Activated T-cell treated with anti-CD3 and anti-CD28 coated beads, Interleukin-2, amount 50 U/mL, for 48 hours (primary cell): Measurements from ENCODE around the gene SHISAL2B.
"Not testable (repeated sequence)": the region's sequence is repeated elsewhere in the genome, so short reads cannot be mapped to it uniquely, and the experiment has no call there.

Source experiments
- DNase-seq, 2 experiments: peaks; one replicate each; pipeline ENCODE4 v3.0.0-alpha.2; 2020

The SHISAL2B gene

DNA sequence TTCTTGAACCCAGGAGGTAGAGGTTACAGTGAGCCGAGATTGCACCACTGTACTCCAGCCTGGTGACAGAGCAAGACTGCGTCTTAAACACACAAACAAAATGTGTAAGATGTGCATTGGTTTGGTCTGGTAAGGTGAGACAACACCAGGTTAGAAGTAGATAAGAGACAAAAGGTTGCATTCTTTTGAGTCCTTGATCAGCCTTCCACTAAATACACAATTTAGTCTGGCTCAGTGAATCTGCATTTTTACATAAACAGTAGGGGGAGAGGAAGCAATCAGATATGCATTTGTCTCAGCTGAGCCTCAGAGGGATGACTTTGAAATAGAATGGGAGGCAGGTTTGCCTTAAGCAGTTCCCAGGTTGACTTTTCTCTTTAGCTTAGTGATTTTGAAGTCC, 15.8 kb downstream of the SHISAL2B start:
- not testable (repeated sequence) for DNase-seq

DNA sequence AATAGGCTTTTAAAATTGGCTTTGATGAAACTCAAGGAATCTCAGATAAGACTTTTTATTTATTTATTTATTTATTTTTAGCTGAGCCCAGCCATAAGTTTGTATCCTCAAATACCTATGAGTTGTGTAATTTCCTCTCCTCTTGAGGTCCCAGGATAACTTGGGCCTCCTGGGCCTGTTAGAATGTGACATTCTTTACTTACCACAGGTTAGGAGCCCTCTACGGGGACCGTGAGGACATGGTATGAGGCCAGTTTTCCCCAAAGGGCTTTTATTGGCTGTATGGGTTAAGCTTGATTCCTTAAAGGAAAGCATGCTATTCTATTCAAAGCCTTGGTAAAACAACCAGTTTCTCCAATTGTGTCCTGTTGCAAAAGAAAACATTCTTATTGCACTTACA, 16.9 kb downstream of the SHISAL2B start:
- DNase-seq = no peak

DNA sequence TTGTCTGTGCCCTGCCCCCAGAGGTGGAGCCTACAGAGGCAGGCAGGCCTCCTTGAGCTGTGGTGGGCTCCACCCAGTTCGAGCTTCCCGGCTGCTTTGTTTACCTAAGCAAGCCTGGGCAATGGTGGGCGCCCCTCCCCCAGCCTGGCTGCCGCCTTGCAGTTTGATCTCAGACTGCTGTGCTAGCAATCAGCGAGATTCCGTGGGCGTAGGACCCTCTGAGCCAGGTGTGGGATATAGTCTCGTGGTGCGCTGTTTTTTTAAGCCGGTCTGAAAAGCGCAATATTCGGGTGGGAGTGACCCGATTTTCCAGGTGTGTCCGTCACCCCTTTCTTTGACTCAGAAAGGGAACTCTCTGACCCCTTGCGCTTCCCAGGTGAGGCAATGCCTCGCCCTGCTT, 24.2 kb downstream of the SHISAL2B start:
- DNase-seq = not testable (repeated sequence)

DNA sequence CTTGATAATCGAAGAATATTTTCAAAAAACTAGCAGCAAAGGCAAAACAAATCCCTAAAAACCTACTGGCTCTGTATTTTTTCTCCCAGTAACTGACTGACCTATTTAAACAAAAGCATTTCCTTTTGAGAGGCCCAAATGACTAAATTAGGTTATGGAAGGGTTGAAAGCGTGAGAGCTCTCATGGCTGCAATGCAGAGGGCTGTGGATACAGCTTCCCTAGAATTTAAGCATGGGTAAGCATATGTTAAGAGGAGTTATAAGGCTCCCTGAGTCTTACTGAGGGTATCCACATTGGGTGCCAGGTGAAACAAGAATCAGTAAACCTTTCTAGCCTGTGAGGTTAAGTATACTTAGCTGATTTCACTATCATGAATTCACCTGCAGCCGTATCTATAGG, 32.3 kb downstream of the SHISAL2B start:
- DNase-seq = no peak

DNA sequence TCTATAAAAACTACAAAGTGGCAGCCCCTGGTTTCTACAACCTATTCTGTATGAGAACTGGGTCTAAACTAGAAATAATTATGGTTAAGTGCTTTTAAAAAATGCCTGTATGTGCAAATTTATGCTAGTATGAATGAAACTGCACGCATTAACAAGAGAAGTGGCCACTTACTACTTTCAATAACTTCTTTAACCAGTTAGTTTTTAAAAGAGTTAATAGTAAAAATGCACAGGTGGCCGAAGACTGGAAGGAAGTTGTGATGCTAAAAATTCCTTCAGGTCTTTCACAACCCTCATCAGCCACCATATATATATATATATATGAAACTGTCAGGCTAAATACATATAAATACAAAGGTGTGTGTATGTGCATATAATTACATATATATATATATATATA, 36.8 kb downstream of the SHISAL2B start:
- no peak for DNase-seq

DNA sequence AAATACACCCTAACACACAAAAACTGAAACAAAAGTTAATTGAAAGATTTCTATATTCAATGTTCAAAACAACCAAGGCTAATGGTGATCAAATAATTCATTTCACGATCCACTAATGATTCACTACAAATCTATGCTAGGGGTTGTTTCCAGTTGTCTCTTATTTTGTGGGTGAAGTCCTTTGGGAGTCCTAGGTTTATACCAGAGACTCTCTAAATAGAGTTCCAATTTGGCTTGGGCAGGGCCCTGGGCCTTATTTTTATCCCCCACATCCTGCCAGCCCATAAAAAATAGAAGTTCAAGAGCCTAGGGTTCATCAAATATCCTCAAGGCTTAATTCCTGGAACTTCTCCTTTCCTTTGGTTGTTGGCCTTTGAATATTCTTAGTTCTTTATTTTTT, 52.1 kb downstream of the SHISAL2B start:
- DNase-seq = no peak

DNA sequence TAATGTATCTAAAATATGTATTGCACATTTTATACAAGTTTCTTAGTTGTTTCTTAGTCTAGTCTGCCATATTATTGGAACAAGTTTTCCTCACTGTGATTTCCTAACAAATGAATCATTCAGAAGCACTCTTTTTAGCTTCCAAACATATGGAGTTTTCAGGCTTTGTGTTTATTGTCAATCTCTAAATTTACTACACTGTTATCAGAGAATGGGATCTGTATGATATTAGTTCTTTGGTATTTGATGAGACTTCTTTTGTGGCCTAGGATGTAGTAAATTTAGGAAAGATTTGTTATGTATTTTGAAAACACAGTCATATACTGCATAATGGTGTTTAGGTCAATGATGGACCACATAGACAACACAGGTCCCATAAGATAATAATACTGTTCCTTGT, 52.5 kb downstream of the SHISAL2B start:
- no peak for DNase-seq

DNA sequence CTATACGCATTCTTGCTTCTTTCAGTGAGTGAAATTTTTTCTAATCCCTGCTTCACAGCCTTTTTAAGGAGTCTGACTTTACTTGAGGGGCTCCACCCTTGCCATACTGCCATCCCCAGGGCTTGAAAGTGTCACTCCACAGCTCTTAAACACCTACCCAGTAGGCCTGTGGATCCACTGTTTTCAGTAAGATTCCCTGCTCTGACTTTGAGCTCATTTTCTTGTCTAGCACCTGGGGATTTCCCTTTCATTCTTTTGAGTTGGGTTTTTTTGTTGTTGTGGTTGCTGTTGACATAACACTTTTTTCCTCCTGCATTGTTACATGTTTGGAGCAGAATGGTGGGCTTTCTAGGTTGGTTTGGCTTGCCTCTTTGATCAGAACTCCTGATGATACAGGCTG, 54.6 kb downstream of the SHISAL2B start:
- DNase-seq = no peak

DNA sequence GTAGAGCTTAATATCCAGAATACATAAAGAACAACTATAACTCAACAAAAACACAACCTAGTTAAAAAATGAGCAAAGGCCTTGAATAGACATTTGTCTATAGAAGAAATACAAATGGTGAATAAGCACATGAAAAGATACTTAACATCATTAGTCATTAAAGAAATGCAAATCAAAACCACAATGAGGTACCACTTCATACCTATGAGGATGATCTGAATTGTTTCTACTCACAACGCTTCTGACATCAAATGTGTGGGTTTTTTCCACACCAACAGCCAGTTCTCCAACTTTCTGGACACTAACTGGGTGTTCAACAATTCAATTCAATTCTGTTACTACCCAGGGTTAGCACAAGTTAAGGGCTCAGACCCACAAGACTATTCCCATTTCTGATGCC, 56.1 kb downstream of the SHISAL2B start:
- no peak for DNase-seq

DNA sequence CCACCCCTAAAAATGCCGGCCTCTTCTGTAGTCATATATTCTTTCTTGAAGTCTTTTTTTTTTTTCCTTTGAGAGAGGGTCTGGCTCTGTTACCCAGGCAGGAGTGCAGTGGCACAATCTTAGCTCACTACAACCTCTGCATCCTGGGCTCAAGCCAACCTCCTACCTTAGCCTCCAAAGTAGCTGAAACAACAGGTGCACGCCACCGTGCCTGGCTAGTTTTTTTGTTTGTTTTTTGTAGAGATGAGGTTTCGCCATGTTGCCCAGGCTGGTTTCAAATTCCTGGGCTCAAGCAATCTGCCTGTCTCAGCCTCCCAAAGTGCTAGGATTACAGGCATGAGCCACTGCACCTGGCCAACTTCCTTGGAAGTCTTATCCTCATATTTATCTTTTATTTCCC, 59.1 kb downstream of the SHISAL2B start:
- DNase-seq = no peak

DNA sequence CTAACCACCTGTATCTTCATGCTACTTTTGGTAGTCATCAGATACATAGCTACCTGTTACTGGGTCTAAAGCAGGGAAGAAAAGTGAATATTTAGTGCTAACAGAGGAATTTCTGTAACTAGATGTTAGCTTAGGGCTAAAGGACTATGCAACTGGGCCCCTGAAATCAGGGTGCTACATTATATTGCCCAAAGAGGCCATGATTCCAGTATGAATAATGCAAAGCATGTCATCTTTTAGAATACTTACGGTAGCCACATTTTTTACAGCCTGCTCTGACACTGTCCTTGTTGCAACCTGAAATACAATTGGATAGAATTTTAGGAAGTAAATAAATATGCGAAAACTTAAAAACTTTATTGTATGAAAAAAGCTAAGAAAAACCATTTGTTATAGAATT, 63.8 kb downstream of the SHISAL2B start:
- DNase-seq = no peak

DNA sequence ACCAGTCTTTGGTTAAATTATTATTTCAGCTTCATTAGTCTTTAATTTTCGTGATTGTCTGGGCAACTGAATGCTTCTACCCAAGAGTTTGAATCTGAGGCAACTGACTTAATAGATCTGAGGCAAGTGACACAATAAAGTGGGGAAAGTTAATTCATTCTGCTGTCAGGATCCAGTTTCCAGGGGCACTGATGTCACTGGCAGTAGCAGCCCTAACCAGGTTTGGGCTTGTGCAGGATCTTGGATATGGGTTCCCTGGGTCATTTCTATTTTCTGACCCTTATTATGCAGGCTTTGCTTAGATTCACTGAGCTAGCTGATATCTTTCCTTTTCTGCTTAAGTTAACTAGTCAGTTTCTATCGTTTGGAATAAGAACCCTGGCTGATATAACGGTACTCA, 68.6 kb downstream of the SHISAL2B start:
- no peak for DNase-seq

DNA sequence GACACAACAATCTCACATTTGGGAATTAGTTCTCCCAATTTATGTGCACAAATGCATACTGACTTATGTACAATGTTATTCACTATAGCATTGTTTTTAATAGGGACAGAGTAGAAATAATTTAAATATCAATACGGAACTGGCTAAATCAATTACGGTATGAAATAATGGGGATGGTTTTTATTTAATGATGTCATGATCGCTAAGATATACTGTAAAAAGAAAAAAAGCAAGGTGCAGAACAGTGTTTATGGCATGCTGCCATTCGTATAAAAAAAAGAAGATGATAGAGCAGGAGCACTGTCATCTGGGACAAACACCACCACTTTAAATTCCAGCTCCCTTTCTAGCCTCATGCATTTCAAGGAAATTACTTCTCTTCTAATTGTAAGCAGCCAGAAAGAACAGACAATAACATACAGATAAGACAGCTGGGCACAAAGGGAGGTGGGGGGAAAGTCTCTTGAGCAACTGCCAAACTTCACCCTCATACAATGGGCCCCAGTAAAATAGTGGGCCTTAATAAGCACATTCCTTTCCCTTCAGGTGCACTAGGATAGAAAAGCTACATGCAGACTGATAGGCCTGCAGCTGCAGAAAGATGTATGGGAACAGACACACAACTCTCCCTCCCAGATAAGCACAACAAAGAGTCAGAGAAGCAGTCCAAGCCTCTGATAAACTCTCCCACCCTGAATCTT, 69.8 kb downstream of the SHISAL2B start:
- DNase-seq = no peak

DNA sequence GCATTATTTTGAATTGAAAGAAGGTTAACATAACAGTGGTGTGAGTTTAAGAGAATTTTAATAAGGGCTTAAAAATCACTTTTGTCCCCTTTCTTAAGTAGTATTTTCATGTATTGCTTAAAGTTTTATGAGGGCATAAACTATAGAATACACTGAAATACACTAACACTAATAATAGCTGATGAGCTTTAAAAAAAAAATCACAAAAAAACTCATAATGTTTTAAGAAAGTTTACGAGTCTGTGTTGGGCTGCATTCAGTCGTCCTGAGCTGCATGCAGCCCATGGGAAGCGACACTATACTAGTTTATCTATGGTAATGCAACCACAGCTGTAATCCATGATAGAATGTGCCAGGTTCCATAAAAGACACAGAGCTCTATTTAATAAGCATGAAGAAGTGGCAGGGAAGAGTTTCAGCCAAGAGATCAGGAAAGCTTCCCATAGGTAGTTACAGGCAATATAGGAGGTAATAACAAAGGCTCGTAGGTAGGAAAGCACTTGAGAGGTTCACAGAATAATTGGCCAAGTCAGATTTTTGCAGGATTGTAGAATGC, 73.7 kb downstream of the SHISAL2B start:
- DNase-seq = no peak

DNA sequence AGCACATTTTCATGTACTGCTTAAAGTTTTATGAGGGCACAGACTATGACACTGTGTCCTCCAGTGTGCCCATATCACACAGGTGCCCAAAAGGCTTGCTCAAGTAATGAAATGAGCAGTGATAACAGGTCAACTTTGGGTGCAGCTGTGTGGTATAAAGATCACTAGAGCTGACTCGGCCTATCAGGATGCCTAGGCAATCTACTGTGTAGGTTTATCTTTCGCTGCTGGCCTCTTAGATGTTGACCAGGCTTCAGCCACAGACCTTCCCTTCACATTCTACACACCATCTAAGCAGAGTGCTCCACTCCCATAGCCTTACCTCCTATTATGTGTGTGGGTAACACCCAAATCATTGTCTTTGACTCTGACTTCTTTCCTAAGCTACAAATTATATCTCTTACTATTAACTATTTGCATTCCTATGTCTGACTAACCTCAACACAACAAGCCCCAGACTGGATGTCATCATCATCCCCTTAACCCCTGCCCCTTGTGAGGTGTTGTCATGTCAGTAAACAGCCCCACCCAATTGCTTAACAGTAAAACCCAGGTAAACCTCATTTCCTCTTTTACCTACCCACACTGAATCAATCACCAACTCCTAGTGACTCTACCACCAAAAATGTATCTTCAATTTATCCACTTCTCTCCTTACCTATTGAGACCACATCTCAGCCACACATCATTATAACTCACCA, 75.7 kb downstream of the SHISAL2B start:
- DNase-seq = no peak

DNA sequence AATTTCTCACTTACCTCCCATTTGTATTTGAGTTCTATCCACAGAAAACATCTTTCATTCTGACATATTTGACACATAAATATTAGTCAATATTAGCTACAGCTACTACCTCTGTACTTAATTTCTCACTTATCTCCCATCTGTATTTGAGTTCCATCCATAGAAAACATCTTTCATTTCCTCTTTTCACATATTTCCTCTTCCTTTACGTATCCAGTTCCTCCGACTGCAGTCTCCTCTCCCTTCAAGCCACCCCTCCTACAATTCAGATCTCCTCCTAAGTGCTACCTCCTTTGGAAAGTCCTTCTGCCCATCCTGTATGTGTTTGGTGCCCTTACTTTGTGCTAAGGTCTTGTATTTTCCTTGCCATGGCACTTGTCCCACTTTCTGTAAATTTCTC, 76.6 kb downstream of the SHISAL2B start:
- no peak for DNase-seq
